Natural killer cell (primary cell): ENCODE data around the gene BICC1. TPM values are rescaled to one million over a fixed set of nuclear protein-coding genes. Genes with fewer than 3 reads are reported as not detected.

ENCODE experiments used
- ATAC-seq, 3 donors: fragments of 150-1000 bp in 2 of 3; fragments of 200-7000 bp in 1 of 3; cut with Tn5 transposase; 1 replicate in 1 of 3; 2 replicates in 2 of 3; pipeline ENCODE4 v1.10.0; 2021; ENCODE audit warnings: mild to moderate bottlenecking in 2 of 3, moderate library complexity in 2 of 3
- DNase-seq, 2 donors: peaks; one replicate each; pipeline versions ENCODE4 v3.0.0 to v3.0.0-alpha.2; 2013 to 2021; ENCODE audit warnings: mixed read lengths in 1 of 2
- H3K27ac ChIP-seq: one replicate; pipeline ENCODE4 v1.5.1; 2013; ENCODE audit warnings: mild to moderate bottlenecking, low read length
- H3K27me3 ChIP-seq: one replicate; pipeline ENCODE4 v1.6.1; 2013; ENCODE audit warnings: low read length; ENCODE audit not compliant: control insufficient read depth, insufficient read depth
- H3K36me3 ChIP-seq: one replicate; pipeline ENCODE4 v1.6.1; 2013; ENCODE audit warnings: low read length; ENCODE audit not compliant: control insufficient read depth, insufficient read depth
- H3K4me1 ChIP-seq: one replicate; pipeline ENCODE4 v1.6.1; 2013; ENCODE audit warnings: low read length; ENCODE audit not compliant: control insufficient read depth, insufficient read depth
- H3K4me3 ChIP-seq: one replicate; pipeline ENCODE4 v1.5.1; 2013; ENCODE audit warnings: low read length
- H3K9me3 ChIP-seq: one replicate; pipeline ENCODE4 v1.6.1; 2013; ENCODE audit warnings: low read length; ENCODE audit not compliant: control insufficient read depth, insufficient read depth
- H3K27ac Mint-ChIP-seq, 2 donors: one replicate each; pipeline ENCODE4 v1.8.0; 2022; ENCODE audit warnings: mild to moderate bottlenecking in 2 of 2, mixed read lengths in 2 of 2, moderate library complexity in 1 of 2
- H3K27me3 Mint-ChIP-seq, 2 donors: one replicate each; pipeline ENCODE4 v1.8.0; 2022; ENCODE audit warnings: low read depth in 2 of 2, mixed read lengths in 2 of 2
- H3K36me3 Mint-ChIP-seq: one replicate; pipeline ENCODE4 v1.8.0; 2022; ENCODE audit warnings: mixed read lengths
- H3K4me1 Mint-ChIP-seq, 2 donors: one replicate each; pipeline ENCODE4 v1.8.0; 2022; ENCODE audit warnings: mixed read lengths in 2 of 2
- H3K4me3 Mint-ChIP-seq: one replicate; pipeline ENCODE4 v1.8.0; 2022; ENCODE audit warnings: mild to moderate bottlenecking, moderate library complexity, mixed read lengths
- H3K9me3 Mint-ChIP-seq, 2 donors: one replicate each; pipeline ENCODE4 v1.8.0; 2022; ENCODE audit warnings: mixed read lengths in 2 of 2
- CTCF ChIP-seq: fragments of 200-600 bp; IDR thresholded peaks from one replicate; pipeline ENCODE4 v1.8.0; 2022; ENCODE audit warnings: antibody characterized with exemption
- WGBS: methylation state at CpG from one replicate; pipeline ENCODE4 v1.1.7; 2013; ENCODE audit warnings: missing lambda C conversion rate; ENCODE audit not compliant: insufficient coverage; 5-methylcytosine and 5-hydroxymethylcytosine counted together
- intact Hi-C: fragments of 100-400 bp; cut with micrococcal nuclease; formaldehyde crosslinking; loops from one replicate; pipeline ENCODE4 v1.14.2; 2022
- total RNA-seq, 4 donors: library from RNA; stranded (reverse); fragments of 120-200 nt in 1 of 4; gene quantifications; one replicate each; pipeline versions ENCODE4 v1.2.3 to v1.2.4, GENCODE V29; 2013 to 2022

The BICC1 gene
- total RNA-seq, 3 donors from 2014 or later (not counting 1 experiment from before 2014, with no cell fraction given) = 0.14 TPM; not detected in 2

GRCh38 chr10:58731276-58731675 is 218.6 kb downstream of the BICC1 start:
- TF ChIP-seq CTCF = no peak
- Mint-ChIP-seq H3K4me1 (no peaks in the 10 kb centered on the region), H3K36me3 (no peaks in the 10 kb centered on the region), H3K27ac (no peak overlapping the region), H3K27me3 (no peaks in the 10 kb centered on the region), H3K4me3 (no peak overlapping the region), H3K9me3 (peaks cover 4 to 9% of the 10 kb centered on the region in 2 donors)
- intact Hi-C loops = no loop called here
- H3K9me3 ChIP-seq = peaks cover 7% of the 10 kb centered on the region
- 94% methylated on average over 3 of the region's 3 CpGs for WGBS
- no peak overlapping the region for H3K4me3 ChIP-seq
- DNase-seq = no peak
- H3K36me3 ChIP-seq = no peaks in the 10 kb centered on the region
- no peak for ATAC-seq
- H3K4me1 ChIP-seq = no peaks in the 10 kb centered on the region
- no peaks in the 10 kb centered on the region for H3K27me3 ChIP-seq
- no peak overlapping the region for H3K27ac ChIP-seq

DNA sequence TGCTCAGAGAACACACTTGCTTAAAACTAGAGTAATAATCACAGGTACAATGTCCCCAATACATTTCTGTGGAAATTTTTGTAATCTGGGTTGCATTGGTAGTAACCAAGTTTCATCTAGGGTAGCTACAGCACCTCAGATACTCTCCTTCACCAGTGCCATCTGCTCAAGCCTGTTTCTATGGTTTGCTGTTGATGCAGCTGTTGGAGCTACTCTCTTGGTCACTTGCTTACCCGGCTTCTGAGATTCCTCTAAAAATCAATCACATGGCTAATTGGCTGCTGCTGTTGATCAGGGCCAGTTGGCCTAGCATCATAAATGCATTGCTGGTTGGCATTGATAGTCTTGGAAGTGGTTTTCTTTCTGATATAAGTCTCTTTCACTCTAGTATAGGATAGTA is 220.8 kb downstream of the BICC1 start:
- intact Hi-C loops = no loop called here
- no peak for DNase-seq
- Mint-ChIP-seq H3K36me3 (no peaks in the 10 kb centered on the region), H3K27me3 (no peaks in the 10 kb centered on the region), H3K4me1 (no peaks in the 10 kb centered on the region), H3K9me3 (peaks cover 4 to 6% of the 10 kb centered on the region in 2 donors), H3K27ac (no peak overlapping the region), H3K4me3 (no peak overlapping the region)
- 100% methylated on average over 1 of the region's 1 CpG for WGBS
- no peak for TF ChIP-seq CTCF
- peaks cover 7% of the 10 kb centered on the region for H3K9me3 ChIP-seq
- ATAC-seq = no peak
- no peak overlapping the region for H3K4me3 ChIP-seq
- no peak overlapping the region for H3K27ac ChIP-seq
- H3K36me3 ChIP-seq = no peaks in the 10 kb centered on the region
- no peaks in the 10 kb centered on the region for H3K27me3 ChIP-seq
- H3K4me1 ChIP-seq = no peaks in the 10 kb centered on the region

- Mint-ChIP-seq H3K4me3 (no peak overlapping the region), H3K4me1 (no peaks in the 10 kb centered on the region), H3K27me3 (no peaks in the 10 kb centered on the region), H3K36me3 (no peaks in the 10 kb centered on the region), H3K27ac (no peak overlapping the region), H3K9me3 (peaks cover 4 to 6% of the 10 kb centered on the region in 2 donors)
- Histone ChIP-seq H3K4me1 (no peaks in the 10 kb centered on the region), H3K36me3 (no peaks in the 10 kb centered on the region), H3K4me3 (no peak overlapping the region), H3K27me3 (no peaks in the 10 kb centered on the region), H3K27ac (no peak overlapping the region), H3K9me3 (peaks cover 7% of the 10 kb centered on the region)
- intact Hi-C loops = no loop called here
- DNase-seq = no peak
- no peak for ATAC-seq
- WGBS = 91% methylated on average over 5 of the region's 5 CpGs
- TF ChIP-seq CTCF = no peak
Measured at GRCh38 chr10:58734116-58734515, 221.4 kb downstream of the BICC1 start.

DNA sequence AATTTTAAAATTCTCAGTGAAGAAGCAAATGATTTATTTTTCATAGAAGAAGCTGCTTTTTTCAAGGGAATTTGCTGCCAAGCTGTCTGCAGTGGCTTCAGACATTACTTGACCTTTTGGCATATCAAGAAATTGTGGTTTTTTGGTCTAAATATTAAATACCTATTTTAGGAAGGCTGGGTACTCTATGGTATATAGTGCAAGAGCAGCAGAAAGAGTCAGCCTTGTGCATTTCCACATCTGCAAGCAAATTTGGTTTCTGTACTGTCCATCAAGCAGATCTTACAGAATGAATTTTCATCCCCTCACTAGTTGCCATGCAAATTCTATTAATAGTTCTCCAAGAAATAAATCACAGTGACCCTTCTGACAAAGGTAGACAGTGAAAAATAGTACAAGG is 222.0 kb downstream of the BICC1 start:
- Histone ChIP-seq H3K4me1 (no peaks in the 10 kb centered on the region), H3K36me3 (no peaks in the 10 kb centered on the region), H3K27ac (no peak overlapping the region), H3K9me3 (peaks cover 7% of the 10 kb centered on the region), H3K27me3 (no peaks in the 10 kb centered on the region), H3K4me3 (no peak overlapping the region)
- no peak for TF ChIP-seq CTCF
- intact Hi-C loops = no loop called here
- no peak overlapping the region for H3K4me3 Mint-ChIP-seq
- no peaks in the 10 kb centered on the region for H3K27me3 Mint-ChIP-seq
- peaks cover 4 to 6% of the 10 kb centered on the region in 2 donors for H3K9me3 Mint-ChIP-seq
- ATAC-seq = no peak
- H3K4me1 Mint-ChIP-seq = no peaks in the 10 kb centered on the region
- no peak for DNase-seq
- H3K36me3 Mint-ChIP-seq = no peaks in the 10 kb centered on the region
- no peak overlapping the region for H3K27ac Mint-ChIP-seq
